Breast epithelium (tissue), 4 donors: ENCODE results near the gene RPL36A. TPM values are rescaled to one million over a fixed set of nuclear protein-coding genes. Genes with fewer than 3 reads are reported as not detected.
A peak's percentile ranks its signal among the peaks of the same experiment; 100 is the strongest.

Experiments used
- DNase-seq, 2 donors: peaks; one replicate each; pipeline ENCODE4 v3.0.0-alpha.2; 2019; ENCODE audit warnings: low spot score in 2 of 2
- H3K27ac ChIP-seq, 2 donors: fragments of 200-600 bp; sonication (generic) in 1 of 2; one replicate each; pipeline ENCODE4 v1.5.1; 2016 to 2019; ENCODE audit warnings: mild to moderate bottlenecking in 1 of 2
- H3K27me3 ChIP-seq, 2 donors: fragments of 200-600 bp; sonication (generic) in 1 of 2; one replicate each; pipeline versions ENCODE4 v1.5.1 to v1.6.0; 2017 to 2019; ENCODE audit warnings: control low read depth in 1 of 2, mild to moderate bottlenecking in 1 of 2
- H3K36me3 ChIP-seq: fragments of 200-600 bp; one replicate; pipeline ENCODE4 v1.5.1; 2019
- H3K4me1 ChIP-seq, 2 donors: fragments of 200-600 bp; sonication (generic); one replicate each; pipeline ENCODE4 v1.5.1; 2016 to 2019; ENCODE audit warnings: control low read depth in 1 of 2
- H3K4me3 ChIP-seq, 3 donors: fragments of 200-600 bp; sonication (generic); 1 replicate in 2 of 3; 2 replicates in 1 of 3; pipeline ENCODE4 v1.5.1; 2016 to 2019; ENCODE audit warnings: mild to moderate bottlenecking in 3 of 3, moderate library complexity in 2 of 3
- H3K9me3 ChIP-seq, 2 donors: fragments of 200-600 bp; sonication (generic) in 1 of 2; one replicate each; pipeline ENCODE4 v1.5.1; 2016 to 2019; ENCODE audit warnings: control low read depth in 1 of 2
- POLR2A ChIP-seq: fragments of 450-650 bp; IDR thresholded peaks from one replicate; pipeline ENCODE4 v1.6.1; 2016; ENCODE audit warnings: antibody characterized with exemption, mild to moderate bottlenecking, moderate library complexity
- POLR2AphosphoS5 ChIP-seq, 3 donors: sonication (generic); formaldehyde crosslinking; IDR thresholded peaks; one replicate each; pipeline ENCODE4 v1.6.1; 2017; ENCODE audit warnings: antibody characterized with exemption in 3 of 3
- intact Hi-C: fragments of 100-400 bp; cut with DNase I; formaldehyde crosslinking; loops from one replicate; pipeline ENCODE4 v1.15.1; 2023; ENCODE audit warnings: low total_unique reads
- total RNA-seq, 3 donors: library from RNA; depleted of rRNA; stranded (reverse); fragments of >200 nt; gene quantifications; one replicate each; pipeline ENCODE4 v1.1.0, GENCODE V29; 2016
- TF ChIP-seq, protein P1 (sequence below), 3 donors: fragments of 450-650 bp; IDR thresholded peaks; one replicate each; pipeline ENCODE4 v1.5.1; 2016 to 2017; ENCODE audit warnings: antibody characterized with exemption in 3 of 3, mild to moderate bottlenecking in 3 of 3, moderate library complexity in 3 of 3

Gene RPL36A
- total RNA-seq, 3 donors from 2014 or later, result 503 to 954 (median 526) TPM

DNA sequence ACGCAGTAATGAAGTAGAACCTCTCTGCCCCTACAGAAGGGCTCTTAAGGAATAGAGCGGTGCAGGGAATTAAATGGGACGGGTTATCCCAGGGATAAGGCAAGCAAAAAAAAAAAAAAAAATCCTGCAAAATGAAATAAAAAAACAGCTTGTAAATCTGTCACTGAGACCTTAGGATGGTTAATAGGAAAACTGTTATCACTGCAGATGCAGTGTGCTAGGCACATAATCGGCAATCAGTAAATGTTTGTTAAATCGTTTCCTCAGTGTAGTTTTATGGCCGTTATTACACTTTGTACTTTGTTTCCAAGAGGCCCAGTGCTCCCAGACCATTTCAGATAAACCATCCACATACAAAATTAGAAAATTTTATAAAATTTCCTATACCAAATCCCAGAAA is 18.2 kb downstream of the RPL36A start:
- peak overlapping the region; percentile 59 to 80 (median 60) for H3K4me3 ChIP-seq
- H3K4me1 ChIP-seq, result no peaks in the 10 kb centered on the region
- peak overlapping the region; percentile 94 to 97 for H3K27ac ChIP-seq
- TF ChIP-seq POLR2AphosphoS5 (IDR thresholded peaks at IDR 0.05) (no peak), POLR2A (no peak)
- TF ChIP-seq, protein P1, sequence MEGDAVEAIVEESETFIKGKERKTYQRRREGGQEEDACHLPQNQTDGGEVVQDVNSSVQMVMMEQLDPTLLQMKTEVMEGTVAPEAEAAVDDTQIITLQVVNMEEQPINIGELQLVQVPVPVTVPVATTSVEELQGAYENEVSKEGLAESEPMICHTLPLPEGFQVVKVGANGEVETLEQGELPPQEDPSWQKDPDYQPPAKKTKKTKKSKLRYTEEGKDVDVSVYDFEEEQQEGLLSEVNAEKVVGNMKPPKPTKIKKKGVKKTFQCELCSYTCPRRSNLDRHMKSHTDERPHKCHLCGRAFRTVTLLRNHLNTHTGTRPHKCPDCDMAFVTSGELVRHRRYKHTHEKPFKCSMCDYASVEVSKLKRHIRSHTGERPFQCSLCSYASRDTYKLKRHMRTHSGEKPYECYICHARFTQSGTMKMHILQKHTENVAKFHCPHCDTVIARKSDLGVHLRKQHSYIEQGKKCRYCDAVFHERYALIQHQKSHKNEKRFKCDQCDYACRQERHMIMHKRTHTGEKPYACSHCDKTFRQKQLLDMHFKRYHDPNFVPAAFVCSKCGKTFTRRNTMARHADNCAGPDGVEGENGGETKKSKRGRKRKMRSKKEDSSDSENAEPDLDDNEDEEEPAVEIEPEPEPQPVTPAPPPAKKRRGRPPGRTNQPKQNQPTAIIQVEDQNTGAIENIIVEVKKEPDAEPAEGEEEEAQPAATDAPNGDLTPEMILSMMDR (IDR thresholded peaks at IDR 0.05), result no peak
- H3K36me3 ChIP-seq, result no peaks in the 10 kb centered on the region
- H3K27me3 ChIP-seq, result peaks cover 0 to 13% of the 10 kb centered on the region in 2 donors
- no peak for DNase-seq
- intact Hi-C loops, result no loop called here
- no peaks in the 10 kb centered on the region for H3K9me3 ChIP-seq

DNA sequence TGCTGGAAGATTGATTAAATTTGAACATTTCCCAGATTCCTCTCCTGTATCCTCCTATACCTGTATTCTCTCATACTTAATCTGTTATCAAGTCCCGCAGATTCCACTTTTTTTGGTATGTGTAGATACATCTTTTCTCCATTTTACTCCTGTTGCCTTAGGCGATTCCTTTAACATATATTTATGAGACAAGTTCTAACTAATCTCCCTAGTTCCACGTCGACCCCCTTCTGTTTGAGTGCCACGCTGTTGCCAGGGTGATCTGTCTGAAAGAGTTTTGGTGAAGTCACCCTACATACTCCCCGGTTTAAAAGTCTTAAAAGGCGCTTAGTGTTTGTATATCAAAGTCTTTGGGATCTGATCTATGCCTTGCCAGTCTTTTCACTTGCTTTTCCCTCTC is 19.6 kb downstream of the RPL36A start:
- Histone ChIP-seq H3K36me3 (no peaks in the 10 kb centered on the region), H3K4me3 (peak overlapping the region in 2 of 3 donors; percentile 1 to 80), H3K4me1 (no peaks in the 10 kb centered on the region), H3K27ac (peak overlapping the region; percentile 1 to 19), H3K9me3 (no peaks in the 10 kb centered on the region), H3K27me3 (peaks cover 0 to 12% of the 10 kb centered on the region in 2 donors)
- TF ChIP-seq POLR2A, result no peak
- TF ChIP-seq, protein P1 (IDR thresholded peaks at IDR 0.05), result no peak
- no peak for TF ChIP-seq POLR2AphosphoS5 (IDR thresholded peaks at IDR 0.05)
- DNase-seq, result no peak
- intact Hi-C loops, result no loop called here

DNA sequence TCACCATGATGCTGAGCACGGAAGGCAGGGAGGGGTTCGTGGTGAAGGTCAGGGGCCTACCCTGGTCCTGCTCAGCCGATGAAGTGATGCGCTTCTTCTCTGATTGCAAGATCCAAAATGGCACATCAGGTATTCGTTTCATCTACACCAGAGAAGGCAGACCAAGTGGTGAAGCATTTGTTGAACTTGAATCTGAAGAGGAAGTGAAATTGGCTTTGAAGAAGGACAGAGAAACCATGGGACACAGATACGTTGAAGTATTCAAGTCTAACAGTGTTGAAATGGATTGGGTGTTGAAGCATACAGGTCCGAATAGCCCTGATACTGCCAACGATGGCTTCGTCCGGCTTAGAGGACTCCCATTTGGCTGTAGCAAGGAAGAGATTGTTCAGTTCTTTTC is 21.2 kb downstream of the RPL36A start:
- no peaks in the 10 kb centered on the region for H3K9me3 ChIP-seq
- no peak overlapping the region for H3K4me3 ChIP-seq
- no peaks in the 10 kb centered on the region for H3K4me1 ChIP-seq
- DNase-seq, result no peak
- no peaks in the 10 kb centered on the region for H3K36me3 ChIP-seq
- intact Hi-C loops, result no loop called here
- TF ChIP-seq POLR2A, result no peak
- no peak for TF ChIP-seq POLR2AphosphoS5 (IDR thresholded peaks at IDR 0.05)
- TF ChIP-seq, protein P1 (IDR thresholded peaks at IDR 0.05), result no peak
- H3K27me3 ChIP-seq, result peaks cover 0 to 25% of the 10 kb centered on the region in 2 donors
- no peak overlapping the region for H3K27ac ChIP-seq

DNA sequence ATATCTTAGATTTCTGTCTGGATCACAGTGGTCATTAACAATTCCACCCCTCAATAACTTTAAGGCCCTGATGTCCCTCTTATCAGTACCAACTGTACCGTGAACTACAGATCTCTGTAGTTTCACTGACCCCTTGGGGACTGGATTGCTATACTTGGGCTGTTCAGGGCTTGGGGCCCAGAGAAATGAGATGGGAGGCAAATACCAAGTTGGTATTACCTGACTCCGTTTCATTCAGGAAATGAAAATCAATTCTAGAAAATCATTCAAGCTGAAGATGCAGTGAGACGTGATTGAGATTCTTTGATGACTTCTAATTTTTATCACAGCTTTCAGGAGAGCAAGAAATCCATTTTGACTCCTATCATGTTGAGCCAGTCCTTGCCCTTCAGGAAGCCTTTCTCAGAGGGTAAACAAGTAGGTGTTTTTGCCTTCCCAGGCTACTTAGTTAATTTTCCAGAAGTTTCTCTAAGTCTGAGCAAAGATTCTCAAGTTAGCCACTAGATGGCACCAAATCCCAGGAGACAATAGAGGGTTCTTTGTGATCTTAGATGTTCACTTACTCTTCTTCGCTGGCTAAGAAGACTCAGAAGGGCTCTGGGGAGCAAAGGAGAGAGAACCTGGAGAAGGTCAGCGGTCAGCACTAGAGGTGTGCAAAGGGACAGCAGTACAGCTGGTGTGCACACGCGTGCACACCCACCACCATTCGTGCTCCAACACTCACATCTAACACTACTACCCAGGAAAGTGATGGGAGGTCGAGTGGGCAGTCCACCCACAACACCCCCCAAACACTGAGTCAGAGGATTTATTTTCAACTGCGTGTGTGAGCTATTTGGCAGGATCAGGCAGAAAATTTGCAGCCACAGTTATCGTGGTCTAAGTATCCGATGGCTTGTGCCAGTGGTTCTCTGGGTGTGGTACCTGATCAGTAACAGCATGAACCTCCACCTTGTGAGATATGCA is 24.7 kb downstream of the RPL36A start:
- Histone ChIP-seq H3K36me3 (no peaks in the 10 kb centered on the region), H3K4me1 (no peaks in the 10 kb centered on the region), H3K9me3 (no peaks in the 10 kb centered on the region), H3K27ac (peak overlapping the region; percentile 58 to 73), H3K27me3 (peaks cover 0 to 51% of the 10 kb centered on the region in 2 donors), H3K4me3 (no peak overlapping the region)
- DNase-seq, result no peak
- TF ChIP-seq, protein P1 (IDR thresholded peaks at IDR 0.05), result peak; percentile 46 to 57 (median 52)
- TF ChIP-seq POLR2A (no peak), POLR2AphosphoS5 (IDR thresholded peaks at IDR 0.05) (no peak)
- intact Hi-C loops, result no loop called here

DNA sequence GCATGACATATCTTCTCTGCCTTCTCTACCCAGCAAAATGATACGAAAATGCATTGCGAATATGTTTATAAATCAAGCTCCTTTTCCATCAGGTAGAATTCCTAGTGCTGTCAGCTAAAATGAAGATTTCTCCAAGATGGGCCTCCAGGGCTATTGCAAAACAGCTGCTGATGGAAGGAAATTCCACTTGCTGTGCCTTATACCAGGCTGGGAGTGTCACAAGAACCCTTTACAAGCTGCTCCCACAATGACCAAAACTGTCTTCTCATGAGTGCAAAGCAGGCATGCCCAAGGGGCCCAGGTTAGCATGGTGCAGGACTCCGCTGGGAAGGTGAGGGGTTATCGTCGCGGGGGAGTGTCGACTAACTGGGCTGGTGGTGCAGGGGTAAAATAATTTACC is 25.9 kb downstream of the RPL36A start:
- Histone ChIP-seq H3K9me3 (no peaks in the 10 kb centered on the region), H3K4me3 (no peak overlapping the region), H3K36me3 (no peaks in the 10 kb centered on the region), H3K4me1 (no peaks in the 10 kb centered on the region), H3K27me3 (peaks cover 0 to 54% of the 10 kb centered on the region in 2 donors), H3K27ac (peak overlapping the region in 1 of 2 donors; percentile 73)
- TF ChIP-seq, protein P1 (IDR thresholded peaks at IDR 0.05), result no peak
- no peak for TF ChIP-seq POLR2A
- TF ChIP-seq POLR2AphosphoS5 (IDR thresholded peaks at IDR 0.05), result no peak
- DNase-seq, result no peak
- intact Hi-C loops, result no loop called here
